Endothelial cell of umbilical vein (primary cell): Measurements from ENCODE around the gene KDSR.

Experiments
- CTCF ChIP-seq, 2 donors: IDR thresholded peaks; 1 replicate in 1 of 2; 2 replicates in 1 of 2; pipeline ENCODE4 v1.5.1; 2011; ENCODE audit warnings: low read length in 2 of 2, mild to moderate bottlenecking in 2 of 2, moderate library complexity in 2 of 2, control low read depth in 1 of 2, inconsistent platforms in 1 of 2, low read depth in 1 of 2; ENCODE audit not compliant: insufficient read depth in 1 of 2; ENCODE audit errors: extremely low read depth in 1 of 2
- EZH2 ChIP-seq: IDR thresholded peaks from 2 replicates; pipeline ENCODE4 v1.6.1; 2012; ENCODE audit warnings: borderline replicate concordance, low read depth, mild to moderate bottlenecking, moderate library complexity, low read length, inconsistent platforms; ENCODE audit not compliant: severe bottlenecking
- POLR2AphosphoS5 ChIP-seq: IDR thresholded peaks from 2 replicates; pipeline ENCODE4 v1.6.1; 2012; ENCODE audit warnings: low read depth, mild to moderate bottlenecking, control low read depth, low read length, moderate library complexity; ENCODE audit not compliant: insufficient read depth

GRCh38 chr18:63286926-63287325 is 80.1 kb downstream of the KDSR start:
- TF ChIP-seq EZH2 = no peak
- no peak for TF ChIP-seq CTCF (IDR thresholded peaks at IDR 0.05; ENCODE audit: extremely low read depth in 1 of 2, insufficient read depth in 1 of 2, low read depth in 1 of 2, low read length in 2 of 2)
- TF ChIP-seq POLR2AphosphoS5 = no peak
